GM19467 (cell line): Measurements from ENCODE around the gene PDE8B.

Experiments used
- ATAC-seq: cut with Tn5 transposase; IDR thresholded peaks from one replicate; pipeline ENCODE4 v1.9.1; 2021; ENCODE audit warnings: mild to moderate bottlenecking, moderate library complexity; ENCODE audit not compliant: unreplicated experiment

PDE8B gene

GRCh38 chr5:77186652-77187370 is 23.7 kb upstream of the PDE8B start:
- ATAC-seq, result no peak

GRCh38 chr5:77189421-77189820 is 21.1 kb upstream of the PDE8B start:
- ATAC-seq, result no peak

- no peak for ATAC-seq
These were observed 17.9 kb upstream of the PDE8B start for GRCh38 chr5:77192441-77193050.

DNA sequence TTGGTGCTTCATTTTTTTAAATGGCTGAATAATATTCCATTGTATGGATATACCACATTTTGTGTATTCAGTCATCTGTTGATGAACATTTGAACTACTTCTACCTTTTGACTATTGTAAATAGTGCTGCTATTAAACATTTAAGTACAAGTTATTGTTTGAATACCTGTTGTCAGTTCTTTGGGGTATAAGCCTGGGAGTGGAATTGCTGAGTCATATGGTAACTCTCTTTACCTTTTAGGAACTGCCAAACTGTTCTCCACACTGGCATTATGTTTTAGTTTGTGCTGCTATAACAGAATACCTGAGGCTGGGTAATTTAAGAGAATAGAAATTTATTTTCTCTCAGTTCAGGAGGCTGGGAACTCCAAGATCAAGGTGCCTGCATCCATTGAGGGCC is 15.7 kb upstream of the PDE8B start:
- no peak for ATAC-seq

DNA sequence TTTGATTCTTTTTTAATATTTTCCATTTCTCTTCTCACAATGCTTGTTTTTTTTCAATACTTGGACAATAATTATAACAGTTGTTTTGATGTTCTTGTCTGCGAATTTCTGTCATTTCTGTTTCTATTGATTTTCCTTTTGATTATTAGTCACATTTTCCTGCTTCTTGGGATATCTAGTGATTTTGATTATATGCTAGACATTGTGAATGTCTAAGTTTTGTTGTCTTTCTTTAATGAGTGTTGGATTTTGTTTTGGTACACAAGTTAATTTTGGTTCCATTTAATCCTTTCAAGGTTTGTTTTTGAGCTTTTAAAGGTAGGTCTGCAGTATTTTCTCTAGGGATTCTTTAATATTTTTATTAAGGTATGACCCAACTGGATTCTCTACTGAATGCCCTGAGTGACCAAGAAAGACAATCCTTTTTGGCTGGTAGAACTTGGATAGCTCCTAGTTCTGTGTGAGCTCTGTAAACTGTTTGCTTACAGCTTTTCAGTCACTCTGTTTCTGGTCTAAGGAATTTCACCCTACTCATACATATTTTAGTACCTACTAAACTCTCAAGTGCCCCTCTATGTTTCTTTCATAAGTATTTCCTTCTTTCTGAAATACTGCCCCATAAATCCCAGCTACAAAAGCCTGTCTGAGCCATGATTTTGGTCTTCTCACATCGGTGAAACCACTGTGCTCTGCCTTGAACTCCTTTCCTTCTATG is 12.5 kb upstream of the PDE8B start:
- ATAC-seq, result no peak

GRCh38 chr5:77200663-77201062 is 9.8 kb upstream of the PDE8B start:
- no peak for ATAC-seq

DNA sequence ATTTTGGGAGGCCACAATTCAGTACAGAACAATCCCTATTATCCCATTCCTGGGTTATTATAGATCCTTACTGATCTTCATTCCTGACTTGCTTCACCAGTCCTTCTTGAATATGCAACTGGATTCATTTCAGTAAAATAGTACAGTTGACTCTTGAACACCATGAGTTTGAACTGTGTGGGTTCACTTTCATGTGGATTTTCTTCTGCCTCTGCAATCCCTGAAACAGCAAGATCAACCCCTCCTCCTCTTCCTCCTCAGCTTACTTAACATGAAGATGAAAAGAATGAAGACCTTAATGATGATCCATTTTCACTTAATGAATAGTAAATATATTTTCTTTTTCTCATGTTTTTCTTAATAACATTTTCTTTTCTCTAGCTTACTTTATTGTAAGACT is 8.3 kb upstream of the PDE8B start:
- no peak for ATAC-seq

DNA sequence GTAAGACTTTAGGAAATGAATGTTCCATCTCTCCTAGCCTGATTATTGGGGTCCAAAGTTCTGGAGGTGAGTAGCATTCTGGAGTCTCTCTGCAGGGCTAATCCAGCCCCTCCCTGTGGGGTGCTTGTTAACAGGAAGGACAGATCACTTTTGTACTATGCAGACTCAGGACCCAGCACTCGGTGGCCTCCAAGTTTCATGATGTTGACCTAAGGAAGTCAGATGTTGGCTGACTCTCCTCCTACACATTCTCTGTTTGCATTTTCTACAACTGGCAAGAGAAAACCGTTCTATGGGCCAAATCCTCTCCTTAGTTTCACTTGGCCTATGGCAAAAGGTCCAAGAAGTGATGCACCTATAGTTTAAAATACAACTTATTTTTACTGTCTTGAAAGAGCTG is 5.5 kb upstream of the PDE8B start:
- no peak for ATAC-seq

- no peak for ATAC-seq
These were observed 1.8 kb upstream of the PDE8B start for GRCh38 chr5:77208507-77209163.

- ATAC-seq, result no peak
These were observed 887 bp upstream of the PDE8B start for GRCh38 chr5:77209495-77210090.

DNA sequence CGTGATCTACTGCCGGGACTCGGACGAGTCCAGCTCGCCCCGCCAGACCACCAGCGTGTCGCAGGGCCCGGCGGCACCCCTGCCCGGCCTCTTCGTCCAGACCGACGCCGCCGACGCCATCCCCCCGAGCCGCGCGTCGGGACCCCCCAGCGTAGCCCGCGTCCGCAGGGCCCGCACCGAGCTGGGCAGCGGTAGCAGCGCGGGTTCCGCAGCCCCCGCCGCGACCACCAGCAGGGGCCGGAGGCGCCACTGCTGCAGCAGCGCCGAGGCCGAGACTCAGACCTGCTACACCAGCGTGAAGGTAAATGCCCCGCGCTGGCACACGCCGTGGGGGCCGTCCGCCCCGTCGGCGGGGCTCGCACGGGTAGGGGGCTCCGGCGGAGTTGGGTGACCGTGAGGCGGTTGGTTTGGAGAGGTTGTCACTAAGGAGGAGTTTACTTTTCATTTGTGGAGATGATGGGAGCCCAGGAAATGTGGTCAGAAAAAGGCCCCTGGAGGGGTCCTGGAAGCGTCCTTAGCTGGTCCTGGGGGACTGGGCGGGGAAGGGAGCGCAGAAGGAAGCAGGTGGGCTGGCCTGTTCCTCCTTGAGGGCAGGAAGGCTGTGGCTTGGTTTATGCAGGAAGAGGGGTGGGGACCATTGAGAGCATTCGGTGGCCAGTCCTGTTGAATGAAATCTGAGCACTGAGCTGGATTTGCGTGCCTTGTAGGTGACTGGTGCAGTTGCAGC is 647 bp downstream of the PDE8B start:
- no peak for ATAC-seq

GRCh38 chr5:77211691-77212047 is 1.2 kb downstream of the PDE8B start:
- ATAC-seq, result no peak

- no peak for ATAC-seq
These were observed 3.1 kb downstream of the PDE8B start for GRCh38 chr5:77213601-77214000.

GRCh38 chr5:77214151-77214550 is 3.7 kb downstream of the PDE8B start:
- no peak for ATAC-seq

GRCh38 chr5:77218263-77218662 is 7.8 kb downstream of the PDE8B start:
- no peak for ATAC-seq

GRCh38 chr5:77221115-77221514 is 10.6 kb downstream of the PDE8B start:
- no peak for ATAC-seq

- no peak for ATAC-seq
These were observed 12.2 kb downstream of the PDE8B start for GRCh38 chr5:77222722-77223121.

- no peak for ATAC-seq
These were observed 13.2 kb downstream of the PDE8B start for GRCh38 chr5:77223653-77224052.

GRCh38 chr5:77224672-77225355 is 14.3 kb downstream of the PDE8B start:
- no peak for ATAC-seq

GRCh38 chr5:77225531-77225930 is 15.1 kb downstream of the PDE8B start:
- no peak for ATAC-seq
